Measurements from ENCODE around the gene SLC37A3. TPM values are rescaled to one million over a fixed set of nuclear protein-coding genes. Genes with fewer than 3 reads are reported as not detected.

The SLC37A3 gene
- total RNA-seq, 1 donor from 2014 or later: 71.0 TPM

DNA sequence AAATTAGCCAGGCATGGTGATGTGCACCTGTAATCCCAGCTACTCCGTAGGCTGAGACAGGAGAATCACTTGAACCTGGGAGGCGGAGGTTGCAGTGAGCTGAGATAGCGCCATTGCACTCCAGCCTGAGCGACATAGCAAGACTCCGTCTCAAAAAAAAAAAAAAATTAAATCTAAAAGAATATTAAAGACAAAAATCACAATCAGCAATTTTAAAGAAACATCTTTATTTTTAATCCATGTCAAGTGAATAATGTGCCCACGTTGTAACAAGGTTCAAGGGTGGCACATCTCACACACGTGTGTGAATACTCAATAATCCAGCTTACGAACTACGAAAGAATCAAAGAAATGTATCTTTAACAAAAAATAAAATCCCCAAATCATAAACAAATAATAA, 23.0 kb downstream of the SLC37A3 start:
- no peaks in the 10 kb centered on the region for H3K9me3 ChIP-seq (ENCODE audit: insufficient read depth, low read depth, low read length)
- Mint-ChIP-seq H3K36me3 (ENCODE audit: low read depth, unreplicated experiment) (peaks cover 17% of the 10 kb centered on the region), H3K9me3 (ENCODE audit: unreplicated experiment) (no peaks in the 10 kb centered on the region), H3K4me1 (ENCODE audit: low read depth, unreplicated experiment) (no peaks in the 10 kb centered on the region), H3K27ac (ENCODE audit: unreplicated experiment) (no peak overlapping the region), H3K27me3 (ENCODE audit: low read depth, unreplicated experiment) (no peaks in the 10 kb centered on the region), H3K4me3 (ENCODE audit: unreplicated experiment) (no peak overlapping the region)
- H3K27me3 ChIP-seq (ENCODE audit: insufficient read depth, low read length): no peaks in the 10 kb centered on the region
- H3K4me2 ChIP-seq (ENCODE audit: low read length): no peak overlapping the region
- H4K20me1 ChIP-seq (ENCODE audit: insufficient read depth, low read length): peaks cover 9% of the 10 kb centered on the region
- H3K79me2 ChIP-seq (ENCODE audit: insufficient read depth, low read length): no peaks in the 10 kb centered on the region
- no peak for FAIRE-seq
- H3K36me3 ChIP-seq (ENCODE audit: insufficient read depth, low read length): peaks cover 14% of the 10 kb centered on the region
- no peak overlapping the region for H3K4me3 ChIP-seq (ENCODE audit: insufficient read depth, low read depth, low read length)
- no peak for DNase-seq (ENCODE audit: low read depth)
- no peaks in the 10 kb centered on the region for H3K4me1 ChIP-seq (ENCODE audit: insufficient read depth, low read length)
- no peak for TF ChIP-seq EZH2 (IDR thresholded peaks at IDR 0.05; ENCODE audit: insufficient read depth, low read length)
- TF ChIP-seq, protein P1, sequence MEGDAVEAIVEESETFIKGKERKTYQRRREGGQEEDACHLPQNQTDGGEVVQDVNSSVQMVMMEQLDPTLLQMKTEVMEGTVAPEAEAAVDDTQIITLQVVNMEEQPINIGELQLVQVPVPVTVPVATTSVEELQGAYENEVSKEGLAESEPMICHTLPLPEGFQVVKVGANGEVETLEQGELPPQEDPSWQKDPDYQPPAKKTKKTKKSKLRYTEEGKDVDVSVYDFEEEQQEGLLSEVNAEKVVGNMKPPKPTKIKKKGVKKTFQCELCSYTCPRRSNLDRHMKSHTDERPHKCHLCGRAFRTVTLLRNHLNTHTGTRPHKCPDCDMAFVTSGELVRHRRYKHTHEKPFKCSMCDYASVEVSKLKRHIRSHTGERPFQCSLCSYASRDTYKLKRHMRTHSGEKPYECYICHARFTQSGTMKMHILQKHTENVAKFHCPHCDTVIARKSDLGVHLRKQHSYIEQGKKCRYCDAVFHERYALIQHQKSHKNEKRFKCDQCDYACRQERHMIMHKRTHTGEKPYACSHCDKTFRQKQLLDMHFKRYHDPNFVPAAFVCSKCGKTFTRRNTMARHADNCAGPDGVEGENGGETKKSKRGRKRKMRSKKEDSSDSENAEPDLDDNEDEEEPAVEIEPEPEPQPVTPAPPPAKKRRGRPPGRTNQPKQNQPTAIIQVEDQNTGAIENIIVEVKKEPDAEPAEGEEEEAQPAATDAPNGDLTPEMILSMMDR (IDR thresholded peaks at IDR 0.05; ENCODE audit: insufficient read depth, low read depth, low read length): no peak
- H3K9ac ChIP-seq (ENCODE audit: low read length): no peak overlapping the region
- H2AFZ ChIP-seq (ENCODE audit: low read depth, low read length): no peak overlapping the region
- H3K27ac ChIP-seq (ENCODE audit: low read depth, low read length): no peak overlapping the region

DNA sequence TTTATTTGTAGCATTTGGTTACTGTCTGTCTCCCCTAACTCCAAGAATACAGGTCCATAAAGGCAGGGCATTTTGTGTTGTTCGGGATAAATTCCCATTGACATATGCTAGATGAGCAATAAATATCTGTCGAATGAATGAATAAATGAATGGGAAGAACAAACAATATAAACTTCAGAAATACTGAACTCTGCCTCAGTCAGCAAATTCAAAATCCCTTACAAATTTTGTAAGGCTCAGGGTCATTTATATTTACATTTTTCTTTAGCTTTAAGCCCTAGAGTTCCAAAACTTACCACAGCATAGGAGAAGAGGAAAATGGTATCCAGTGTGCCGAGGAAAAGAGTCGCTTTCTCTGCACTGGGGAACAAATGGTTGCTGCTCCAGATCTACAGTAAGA, 29.0 kb downstream of the SLC37A3 start:
- no peak overlapping the region for H3K27ac Mint-ChIP-seq (ENCODE audit: unreplicated experiment)

DNA sequence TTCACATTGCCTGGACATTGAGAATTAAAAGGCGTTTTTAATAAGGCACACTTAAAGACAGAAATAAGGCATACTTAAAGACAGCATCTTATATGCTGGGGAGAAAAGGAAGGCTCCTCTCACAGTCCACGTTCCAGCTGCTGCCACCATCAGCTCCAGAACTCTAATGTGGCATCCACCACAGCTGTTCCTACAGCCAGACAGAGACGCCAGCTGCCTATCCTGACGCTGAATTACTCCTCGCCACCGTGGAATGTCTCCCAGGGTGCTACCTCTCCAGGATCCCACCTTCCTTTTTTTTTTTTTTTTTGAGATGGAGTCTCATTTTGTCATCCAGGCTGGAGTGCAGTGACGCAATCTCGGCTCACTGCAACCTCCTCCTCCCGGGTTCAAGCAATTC, 30.8 kb downstream of the SLC37A3 start:
- Histone ChIP-seq H3K79me2 (ENCODE audit: insufficient read depth, low read length) (no peaks in the 10 kb centered on the region), H3K4me2 (ENCODE audit: low read length) (no peak overlapping the region), H3K27ac (ENCODE audit: low read depth, low read length) (no peak overlapping the region), H2AFZ (ENCODE audit: low read depth, low read length) (no peak overlapping the region), H3K4me3 (ENCODE audit: insufficient read depth, low read depth, low read length) (no peak overlapping the region), H4K20me1 (ENCODE audit: insufficient read depth, low read length) (peaks cover 16% of the 10 kb centered on the region), H3K9me3 (ENCODE audit: insufficient read depth, low read depth, low read length) (no peaks in the 10 kb centered on the region), H3K27me3 (ENCODE audit: insufficient read depth, low read length) (no peaks in the 10 kb centered on the region), H3K4me1 (ENCODE audit: insufficient read depth, low read length) (no peaks in the 10 kb centered on the region), H3K9ac (ENCODE audit: low read length) (no peak overlapping the region), H3K36me3 (ENCODE audit: insufficient read depth, low read length) (no peaks in the 10 kb centered on the region)
- Mint-ChIP-seq H3K27ac (ENCODE audit: unreplicated experiment) (peak overlapping the region; percentile 62), H3K4me1 (ENCODE audit: low read depth, unreplicated experiment) (peaks cover 6% of the 10 kb centered on the region), H3K27me3 (ENCODE audit: low read depth, unreplicated experiment) (no peaks in the 10 kb centered on the region), H3K4me3 (ENCODE audit: unreplicated experiment) (no peak overlapping the region), H3K9me3 (ENCODE audit: unreplicated experiment) (no peaks in the 10 kb centered on the region), H3K36me3 (ENCODE audit: low read depth, unreplicated experiment) (peaks cover 15% of the 10 kb centered on the region)
- FAIRE-seq (no peak), DNase-seq (ENCODE audit: low read depth) (no peak)
- no peak for TF ChIP-seq EZH2 (IDR thresholded peaks at IDR 0.05; ENCODE audit: insufficient read depth, low read length)
- TF ChIP-seq, protein P1 (IDR thresholded peaks at IDR 0.05; ENCODE audit: insufficient read depth, low read depth, low read length): no peak

More for the DNA sequence above, 29.0 kb downstream of the SLC37A3 start:
- no peak overlapping the region for H3K4me3 ChIP-seq (ENCODE audit: insufficient read depth, low read depth, low read length)
- no peaks in the 10 kb centered on the region for H3K9me3 Mint-ChIP-seq (ENCODE audit: unreplicated experiment)
- no peaks in the 10 kb centered on the region for H3K4me1 ChIP-seq (ENCODE audit: insufficient read depth, low read length)
- no peaks in the 10 kb centered on the region for H3K36me3 ChIP-seq (ENCODE audit: insufficient read depth, low read length)
- no peak overlapping the region for H3K4me2 ChIP-seq (ENCODE audit: low read length)
- H3K4me1 Mint-ChIP-seq (ENCODE audit: low read depth, unreplicated experiment): peaks cover 6% of the 10 kb centered on the region
- peaks cover 15% of the 10 kb centered on the region for H3K36me3 Mint-ChIP-seq (ENCODE audit: low read depth, unreplicated experiment)
- TF ChIP-seq EZH2 (IDR thresholded peaks at IDR 0.05; ENCODE audit: insufficient read depth, low read length): no peak
- TF ChIP-seq, protein P1 (IDR thresholded peaks at IDR 0.05; ENCODE audit: insufficient read depth, low read depth, low read length): no peak
- H3K4me3 Mint-ChIP-seq (ENCODE audit: unreplicated experiment): no peak overlapping the region
- no peaks in the 10 kb centered on the region for H3K9me3 ChIP-seq (ENCODE audit: insufficient read depth, low read depth, low read length)
- H4K20me1 ChIP-seq (ENCODE audit: insufficient read depth, low read length): peaks cover 16% of the 10 kb centered on the region
- no peak for FAIRE-seq
- H3K79me2 ChIP-seq (ENCODE audit: insufficient read depth, low read length): no peaks in the 10 kb centered on the region
- no peak overlapping the region for H3K27ac ChIP-seq (ENCODE audit: low read depth, low read length)
- no peaks in the 10 kb centered on the region for H3K27me3 Mint-ChIP-seq (ENCODE audit: low read depth, unreplicated experiment)
- H3K9ac ChIP-seq (ENCODE audit: low read length): no peak overlapping the region
- H2AFZ ChIP-seq (ENCODE audit: low read depth, low read length): no peak overlapping the region
- no peak for DNase-seq (ENCODE audit: low read depth)
- H3K27me3 ChIP-seq (ENCODE audit: insufficient read depth, low read length): no peaks in the 10 kb centered on the region
